GM12892 (cell line): ENCODE data around the gene MCOLN1.
"Not testable (repeated sequence)": the region's sequence is repeated elsewhere in the genome, so short reads cannot be mapped to it uniquely, and the experiment has no call there.

Source experiments
- DNase-seq: peaks from one replicate; pipeline ENCODE4 v3.0.0; 2011; ENCODE audit not compliant: insufficient read length
- FAIRE-seq: peaks from 2 replicates; lab custom pipeline; 2011; peaks lifted over from hg19 to GRCh38; lab: Jason Lieb, UNC
- POLR2A ChIP-seq: IDR thresholded peaks from 2 replicates; pipeline ENCODE4 v1.6.1; 2011; ENCODE audit warnings: low read depth, low read length, control low read depth
- POLR2AphosphoS5 ChIP-seq: IDR thresholded peaks from 2 replicates; pipeline ENCODE4 v1.6.1; 2011; ENCODE audit warnings: low read depth, low read length, control low read depth
- TAF1 ChIP-seq: IDR thresholded peaks from 2 replicates; pipeline ENCODE4 v1.6.1; 2011; ENCODE audit warnings: low read depth, mild to moderate bottlenecking, control low read depth, low read length, borderline replicate concordance

Gene MCOLN1

GRCh38 chr19:7554565-7554964 is 32.1 kb downstream of the MCOLN1 start:
- TF ChIP-seq POLR2A = no peak
- no peak for TF ChIP-seq TAF1
- no peak for TF ChIP-seq POLR2AphosphoS5
- FAIRE-seq (no peak), DNase-seq (no peak)

GRCh38 chr19:7554990-7555864 is 32.8 kb downstream of the MCOLN1 start:
- no peak for FAIRE-seq
- no peak for DNase-seq
- no peak for TF ChIP-seq POLR2AphosphoS5

- no peak for DNase-seq
- TF ChIP-seq POLR2AphosphoS5 (no peak), POLR2A (no peak), TAF1 (no peak)
- no peak for FAIRE-seq
Measured at GRCh38 chr19:7556696-7557315, 34.4 kb downstream of the MCOLN1 start.

DNA sequence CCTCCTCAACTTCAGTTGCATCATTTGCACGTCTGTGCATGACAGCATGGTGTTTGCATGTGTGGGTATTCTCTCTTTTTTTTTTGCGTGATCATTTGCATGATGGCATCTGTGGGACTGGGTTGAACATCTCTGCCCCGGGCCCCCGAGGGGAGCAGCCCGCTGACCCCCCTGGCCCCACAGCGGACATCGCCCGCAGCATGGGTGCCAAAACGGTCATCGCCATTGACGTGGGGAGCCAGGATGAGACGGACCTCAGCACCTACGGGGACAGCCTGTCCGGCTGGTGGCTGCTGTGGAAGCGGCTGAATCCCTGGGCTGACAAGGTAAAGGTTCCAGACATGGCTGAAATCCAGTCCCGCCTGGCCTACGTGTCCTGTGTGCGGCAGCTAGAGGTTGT is 36.2 kb downstream of the MCOLN1 start:
- DNase-seq (no peak), FAIRE-seq (no peak)
- TF ChIP-seq TAF1 (no peak), POLR2AphosphoS5 (no peak), POLR2A (no peak)

DNA sequence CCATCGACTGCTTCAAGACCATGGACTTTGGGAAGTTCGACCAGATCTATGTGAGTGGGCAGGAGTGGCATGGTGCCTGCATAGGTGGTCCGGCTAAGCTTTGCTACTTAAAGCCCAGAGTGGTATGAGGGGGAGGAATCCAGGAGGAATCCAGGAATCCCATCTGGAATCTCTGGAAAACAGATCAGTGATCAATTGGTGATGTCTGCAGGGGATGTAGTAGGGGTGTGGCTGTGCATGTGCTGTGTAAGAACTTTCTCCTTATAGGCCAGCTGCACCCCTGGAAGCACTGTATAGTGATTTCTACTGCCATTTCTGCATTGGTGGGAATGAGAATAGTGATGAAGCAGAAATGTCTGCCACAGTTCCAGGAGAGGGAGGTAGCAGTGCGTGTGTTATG is 36.7 kb downstream of the MCOLN1 start:
- DNase-seq (no peak), FAIRE-seq (no peak)
- TF ChIP-seq POLR2A (no peak), TAF1 (no peak), POLR2AphosphoS5 (no peak)

DNA sequence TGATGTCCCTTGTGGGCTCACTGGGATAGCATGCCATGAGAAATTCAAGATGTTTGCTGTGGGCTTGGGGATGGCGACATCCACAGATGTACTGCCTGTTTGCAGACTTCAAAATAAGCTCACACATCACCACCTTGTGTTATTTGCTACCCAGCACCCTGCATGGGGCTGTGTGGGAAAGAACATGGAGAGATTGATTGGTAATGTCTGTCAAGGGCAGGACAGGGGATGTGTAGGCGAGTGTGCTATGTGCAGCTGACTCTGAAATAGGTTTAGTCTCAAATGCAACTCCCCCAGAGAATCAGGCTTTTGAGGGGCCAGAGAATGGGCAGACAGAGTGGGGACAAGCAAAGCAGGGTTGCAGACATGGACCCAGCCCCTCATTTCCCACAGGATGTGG is 37.8 kb downstream of the MCOLN1 start:
- no peak for FAIRE-seq

DNA sequence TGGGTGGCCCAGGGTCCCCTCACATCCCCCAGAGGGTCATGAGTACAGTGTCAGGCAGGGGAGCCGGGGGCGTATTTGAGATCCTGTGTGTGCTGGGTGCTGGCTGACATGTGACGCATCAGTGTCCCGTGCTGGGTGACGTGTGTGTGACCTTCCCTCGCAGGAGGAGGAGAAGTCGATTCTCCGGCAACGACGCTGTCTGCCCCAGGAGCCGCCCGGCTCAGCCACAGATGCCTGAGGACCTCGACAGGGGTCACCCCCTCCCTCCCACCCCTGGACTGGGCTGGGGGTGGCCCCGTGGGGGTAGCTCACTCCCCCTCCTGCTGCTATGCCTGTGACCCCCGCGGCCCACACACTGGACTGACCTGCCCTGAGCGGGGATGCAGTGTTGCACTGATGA is 38.9 kb downstream of the MCOLN1 start:
- FAIRE-seq (no peak), DNase-seq (no peak)
- TF ChIP-seq TAF1 = no peak

More for the DNA sequence above, 37.8 kb downstream of the MCOLN1 start:
- TF ChIP-seq POLR2A (no peak), POLR2AphosphoS5 (no peak)
- no peak for DNase-seq

- no peak for TF ChIP-seq POLR2A
- TF ChIP-seq POLR2AphosphoS5 = no peak
- no peak for TF ChIP-seq TAF1
- DNase-seq (no peak), FAIRE-seq (no peak)
Measured at GRCh38 chr19:7562646-7563393, 40.4 kb downstream of the MCOLN1 start.

GRCh38 chr19:7564866-7565265 is 42.4 kb downstream of the MCOLN1 start:
- FAIRE-seq = no peak
- no peak for DNase-seq
- TF ChIP-seq TAF1 (no peak), POLR2AphosphoS5 (no peak), POLR2A (no peak)

DNA sequence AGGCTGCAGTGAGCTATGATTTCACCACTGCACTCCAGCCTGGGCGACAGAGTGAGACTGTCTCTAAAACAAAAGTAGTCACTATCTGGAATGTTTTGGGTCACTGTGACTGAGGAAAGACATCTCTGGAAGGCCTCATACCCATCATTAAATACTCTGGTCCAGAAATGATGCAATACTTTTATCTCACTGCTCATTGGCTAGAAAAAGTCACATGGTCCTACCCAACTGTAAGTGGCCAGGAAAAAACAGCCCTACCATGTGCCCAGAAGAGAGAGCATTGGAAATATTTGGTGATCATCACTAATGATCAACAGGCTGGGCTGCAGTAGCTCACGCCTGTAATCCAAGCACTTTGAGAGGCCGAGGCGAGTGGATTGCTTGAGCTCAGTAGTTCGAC is 42.9 kb downstream of the MCOLN1 start:
- FAIRE-seq = no peak
- no peak for DNase-seq
- no peak for TF ChIP-seq TAF1
- TF ChIP-seq POLR2AphosphoS5 = no peak
- no peak for TF ChIP-seq POLR2A

DNA sequence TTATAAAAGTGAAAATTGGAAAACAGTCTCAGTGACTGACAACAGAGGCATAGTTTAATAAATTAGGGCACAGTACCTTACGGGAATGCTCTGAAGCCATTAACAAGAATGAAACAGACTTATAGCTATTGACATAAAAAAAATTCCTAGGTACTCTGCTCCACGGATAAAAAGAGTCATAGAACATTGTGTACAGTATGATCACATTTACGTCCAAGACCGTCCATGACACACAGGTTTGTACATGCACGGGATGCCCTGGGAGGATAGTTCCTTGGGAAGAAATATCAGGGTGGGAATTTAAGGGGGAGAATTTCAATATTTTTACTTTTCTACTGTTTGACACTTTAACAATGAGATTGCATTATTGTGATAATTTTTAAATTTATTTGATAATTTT is 48.3 kb downstream of the MCOLN1 start:
- TF ChIP-seq POLR2A = no peak
- TF ChIP-seq POLR2AphosphoS5 = no peak
- TF ChIP-seq TAF1 = no peak
- FAIRE-seq = no peak
- no peak for DNase-seq

DNA sequence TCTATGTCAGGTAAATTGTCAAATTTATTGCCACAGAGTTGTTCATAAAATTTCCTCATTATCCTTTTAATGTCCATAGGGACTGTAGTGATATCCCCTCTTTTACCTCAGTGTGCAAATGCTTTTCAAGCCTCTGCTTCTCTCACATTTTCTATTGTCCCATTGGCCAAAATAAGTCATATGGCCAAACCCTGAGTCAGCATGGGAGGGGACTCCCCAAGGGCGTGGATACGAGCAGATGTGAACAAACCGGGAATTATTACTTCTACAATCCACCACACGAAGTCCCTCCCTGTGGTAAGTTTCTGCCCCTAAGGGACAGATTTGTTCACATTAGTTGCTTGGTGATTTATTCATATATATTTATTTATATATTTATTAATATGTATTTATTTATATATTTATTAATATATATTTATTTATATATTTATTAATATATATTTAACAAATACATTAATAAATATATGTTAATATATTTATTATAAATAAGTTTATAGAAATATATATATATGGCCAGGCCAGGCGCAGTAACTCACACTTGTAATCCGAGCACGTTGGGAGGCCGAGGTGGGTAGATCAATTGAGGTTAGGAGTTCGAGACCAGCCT is 53.1 kb downstream of the MCOLN1 start:
- no peak for FAIRE-seq
- TF ChIP-seq POLR2A (no peak), POLR2AphosphoS5 (no peak), TAF1 (no peak)
- DNase-seq = no peak

DNA sequence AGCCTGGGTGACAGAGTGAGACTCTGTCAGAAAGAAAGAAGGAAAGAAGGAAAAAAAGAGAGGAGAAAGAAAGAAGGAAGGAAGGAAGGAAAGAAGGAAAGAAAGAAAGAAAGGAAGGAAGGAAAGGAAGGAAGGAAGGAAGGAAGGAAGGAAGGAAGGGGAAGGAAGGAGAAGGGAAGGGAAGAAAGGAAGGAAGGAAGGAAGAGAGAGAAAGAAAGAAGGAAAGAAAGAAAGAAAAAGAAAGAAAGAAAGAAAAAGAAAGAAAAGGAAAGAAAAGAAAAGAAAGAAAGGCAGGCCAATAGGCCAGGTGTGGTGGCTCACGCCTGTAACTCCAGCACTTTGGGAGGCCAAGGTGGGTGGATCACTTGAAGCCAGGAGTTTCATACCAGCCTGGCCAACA is 55.0 kb downstream of the MCOLN1 start:
- not testable (repeated sequence) for DNase-seq, FAIRE-seq
